DMS153 treated with DMSO at 0.1 percent for 48 hours (cell line): ENCODE measurements around the gene IKZF2.
"Not testable (repeated sequence)": the region's sequence is repeated elsewhere in the genome, so short reads cannot be mapped to it uniquely, and the experiment has no call there.

Source experiments
- DNase-seq: peaks from one replicate; lab custom pipeline; 2025; ENCODE audit not compliant: unreplicated experiment; lab: John Stamatoyannopoulos, UW

IKZF2 gene

GRCh38 chr2:213057977-213058376 lies 93.4 kb downstream of the IKZF2 start:
- DNase-seq: no peak

GRCh38 chr2:213046431-213046830 lies 105.0 kb downstream of the IKZF2 start:
- no peak for DNase-seq

- DNase-seq: no peak
Observed at GRCh38 chr2:213043566-213043965, 107.8 kb downstream of the IKZF2 start.

GRCh38 chr2:213042262-213042661 lies 109.2 kb downstream of the IKZF2 start:
- no peak for DNase-seq

- DNase-seq: no peak
Observed at GRCh38 chr2:213036836-213037235, 114.6 kb downstream of the IKZF2 start.

GRCh38 chr2:213034585-213034984 lies 116.8 kb downstream of the IKZF2 start:
- DNase-seq: no peak

- DNase-seq: no peak
Observed at GRCh38 chr2:213032607-213033006, 118.8 kb downstream of the IKZF2 start.

GRCh38 chr2:213022987-213023386 lies 128.4 kb downstream of the IKZF2 start:
- DNase-seq: no peak

GRCh38 chr2:213021971-213022899 lies 129.2 kb downstream of the IKZF2 start:
- DNase-seq: no peak

- not testable (repeated sequence) for DNase-seq
Observed at GRCh38 chr2:213020913-213021312, 130.5 kb downstream of the IKZF2 start.

- DNase-seq: no peak
Observed at GRCh38 chr2:213020268-213020667, 131.1 kb downstream of the IKZF2 start.

- no peak for DNase-seq
Observed at GRCh38 chr2:213019368-213019767, 132.0 kb downstream of the IKZF2 start.

GRCh38 chr2:213018340-213018901 lies 133.0 kb downstream of the IKZF2 start:
- DNase-seq: no peak

GRCh38 chr2:213017404-213017803 lies 134.0 kb downstream of the IKZF2 start:
- DNase-seq: no peak

- DNase-seq: no peak
Observed at GRCh38 chr2:213016984-213017351, 134.4 kb downstream of the IKZF2 start.

- no peak for DNase-seq
Observed at GRCh38 chr2:213016166-213016983, 135.0 kb downstream of the IKZF2 start.

GRCh38 chr2:213015387-213016165 lies 135.8 kb downstream of the IKZF2 start:
- no peak for DNase-seq

GRCh38 chr2:213013979-213014378 lies 137.4 kb downstream of the IKZF2 start:
- DNase-seq: no peak

GRCh38 chr2:213011505-213011904 lies 139.9 kb downstream of the IKZF2 start:
- no peak for DNase-seq

GRCh38 chr2:213010106-213010779 lies 141.2 kb downstream of the IKZF2 start:
- DNase-seq: no peak
